HG02588 (cell line): Measurements from ENCODE around the gene HYI.

ENCODE experiments used
- ATAC-seq: cut with Tn5 transposase; IDR thresholded peaks from one replicate; pipeline ENCODE4 v1.9.1; 2021; ENCODE audit warnings: mild to moderate bottlenecking, moderate library complexity; ENCODE audit not compliant: unreplicated experiment

Gene HYI

DNA sequence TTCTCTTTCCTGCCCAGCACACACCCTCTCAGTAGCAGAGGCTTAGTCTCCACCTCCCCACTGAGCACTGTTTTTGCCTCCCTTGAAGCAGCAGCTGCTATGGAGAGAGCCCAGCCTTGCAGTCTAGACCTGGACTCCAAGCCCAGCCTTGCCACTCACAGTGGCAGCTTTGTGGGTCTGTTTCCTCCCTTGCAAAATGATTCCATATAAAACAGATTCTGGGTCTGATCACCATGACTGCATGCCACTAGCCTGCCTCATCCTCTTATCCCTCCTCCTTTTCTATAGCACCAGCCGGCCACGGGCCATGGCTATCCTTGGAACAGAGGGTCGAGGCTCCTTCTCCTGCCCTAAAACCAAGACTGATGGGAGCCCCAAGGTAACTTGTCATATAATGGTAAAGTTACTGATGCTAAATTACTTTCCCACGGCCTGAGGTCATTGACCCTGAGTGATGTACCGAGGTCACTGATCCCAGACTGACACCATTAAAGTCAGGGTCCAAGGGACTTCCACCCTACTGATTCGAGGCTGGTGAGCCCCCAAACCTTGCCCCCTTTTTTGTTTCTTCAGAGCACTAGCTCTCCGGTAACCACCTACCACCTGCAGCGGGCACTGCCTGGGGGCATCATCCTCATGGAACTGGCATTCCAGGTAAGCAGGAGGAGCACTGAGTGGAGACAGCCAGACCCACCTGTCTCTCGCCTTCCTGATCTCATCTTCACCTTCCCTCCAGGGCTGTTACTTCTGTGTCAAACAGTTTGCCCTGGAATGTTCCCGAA, 7.9 kb downstream of the HYI start:
- ATAC-seq = no peak

DNA sequence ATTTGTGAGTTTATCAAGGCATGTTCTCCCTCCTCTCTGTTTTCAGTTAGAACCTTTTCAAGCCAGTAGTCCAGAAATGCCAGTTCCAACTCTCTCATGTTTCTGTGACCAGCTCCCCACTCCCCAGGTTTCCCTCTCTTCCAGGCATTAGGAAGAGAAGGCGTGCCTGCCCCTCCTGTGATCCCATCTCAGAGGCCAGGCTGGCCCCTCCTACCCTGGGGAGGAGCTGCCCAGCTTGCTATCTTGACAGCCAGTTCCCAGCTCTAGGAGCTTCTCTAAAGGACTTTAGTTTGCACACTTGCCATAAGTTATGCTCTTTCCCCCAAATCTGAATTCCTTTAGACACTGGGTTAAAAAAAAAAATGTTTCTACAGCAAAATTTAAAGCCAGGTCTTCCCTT, 8.9 kb downstream of the HYI start:
- no peak for ATAC-seq

DNA sequence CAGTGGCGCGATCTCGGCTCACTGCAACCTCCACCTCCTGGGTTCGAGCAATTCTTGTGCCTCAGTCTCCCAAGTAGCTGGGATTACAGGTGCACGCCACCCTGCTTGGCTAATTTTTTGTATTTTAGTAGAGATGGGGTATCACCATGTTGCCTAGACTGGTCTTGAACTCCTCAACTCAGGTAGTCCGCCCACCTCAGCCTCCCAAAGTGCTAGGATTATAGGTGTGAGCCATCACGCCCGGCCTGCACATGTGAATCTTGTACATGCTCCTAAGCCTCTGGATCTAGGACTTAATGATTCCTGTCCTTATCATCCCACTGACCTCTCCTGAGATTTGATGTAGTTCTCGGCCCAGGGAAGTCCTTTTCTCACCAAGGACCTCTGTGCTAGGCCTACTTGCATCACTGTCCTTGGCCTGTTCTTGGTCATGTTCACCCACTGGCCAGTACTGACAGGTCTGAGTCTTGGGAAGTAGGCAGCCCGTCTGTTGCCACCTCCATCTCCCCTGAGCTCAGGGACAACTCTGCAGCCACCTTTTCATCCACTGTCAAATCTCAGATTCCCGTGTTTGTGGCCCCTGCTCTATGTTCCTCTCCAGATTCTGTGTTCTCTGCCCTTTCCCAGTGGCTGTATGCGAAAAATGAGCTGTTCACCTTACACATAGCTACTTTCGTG, 9.4 kb downstream of the HYI start:
- ATAC-seq = no peak

DNA sequence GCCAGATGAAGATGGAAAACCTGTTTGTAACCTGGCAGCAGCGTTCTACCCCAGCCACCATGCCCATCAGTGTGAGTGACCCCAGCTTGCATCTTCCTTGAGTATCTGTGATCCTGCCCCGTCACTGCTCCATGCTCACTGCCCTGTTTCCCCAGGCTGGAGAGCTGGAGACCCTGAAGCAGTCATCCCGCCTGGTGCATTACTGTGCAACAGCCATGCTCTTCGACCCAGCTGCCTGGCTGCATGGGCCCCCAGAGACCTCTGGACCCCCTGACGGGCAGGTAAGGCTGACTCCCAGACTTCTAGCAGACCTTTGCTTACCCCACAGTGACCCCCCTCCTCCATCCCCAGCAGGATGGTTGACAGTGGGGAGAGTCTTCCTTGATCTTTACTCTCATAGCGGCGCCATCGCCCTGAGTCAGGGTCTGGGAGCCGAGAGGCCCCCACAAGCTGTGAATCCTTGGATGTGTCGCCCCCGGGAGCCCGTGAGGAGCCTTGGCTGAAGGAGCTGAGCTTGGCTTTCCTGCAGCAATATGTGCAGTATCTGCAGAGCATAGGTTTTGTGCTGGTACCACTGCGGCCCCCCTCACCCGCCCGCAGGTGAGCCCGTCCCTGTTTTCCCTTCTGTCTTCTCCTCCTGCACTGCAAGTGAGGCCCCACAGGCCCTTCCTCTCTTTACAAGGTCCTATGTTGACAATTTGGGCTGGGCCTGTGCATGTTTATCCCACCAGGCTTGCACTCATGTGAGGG, 10.4 kb downstream of the HYI start:
- no peak for ATAC-seq

DNA sequence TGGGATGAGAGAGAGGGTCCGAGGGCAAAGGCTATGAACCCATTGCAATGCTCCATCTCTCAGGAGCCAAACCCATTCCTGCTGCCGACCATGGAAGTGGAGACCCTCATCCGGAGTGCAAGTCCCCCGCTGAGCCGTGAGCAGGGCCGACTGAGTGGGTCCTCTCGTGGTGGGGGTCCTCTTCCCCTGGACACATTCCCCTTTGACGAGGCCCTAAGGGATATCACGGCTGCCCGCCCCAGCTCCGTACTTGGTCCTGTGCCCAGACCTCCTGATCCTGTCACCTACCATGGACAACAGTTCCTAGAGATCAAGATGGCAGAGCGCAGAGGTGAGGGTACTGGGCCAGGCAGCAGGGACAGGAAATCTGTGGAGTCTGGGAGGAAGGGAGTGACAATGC, 11.0 kb downstream of the HYI start:
- ATAC-seq = no peak

DNA sequence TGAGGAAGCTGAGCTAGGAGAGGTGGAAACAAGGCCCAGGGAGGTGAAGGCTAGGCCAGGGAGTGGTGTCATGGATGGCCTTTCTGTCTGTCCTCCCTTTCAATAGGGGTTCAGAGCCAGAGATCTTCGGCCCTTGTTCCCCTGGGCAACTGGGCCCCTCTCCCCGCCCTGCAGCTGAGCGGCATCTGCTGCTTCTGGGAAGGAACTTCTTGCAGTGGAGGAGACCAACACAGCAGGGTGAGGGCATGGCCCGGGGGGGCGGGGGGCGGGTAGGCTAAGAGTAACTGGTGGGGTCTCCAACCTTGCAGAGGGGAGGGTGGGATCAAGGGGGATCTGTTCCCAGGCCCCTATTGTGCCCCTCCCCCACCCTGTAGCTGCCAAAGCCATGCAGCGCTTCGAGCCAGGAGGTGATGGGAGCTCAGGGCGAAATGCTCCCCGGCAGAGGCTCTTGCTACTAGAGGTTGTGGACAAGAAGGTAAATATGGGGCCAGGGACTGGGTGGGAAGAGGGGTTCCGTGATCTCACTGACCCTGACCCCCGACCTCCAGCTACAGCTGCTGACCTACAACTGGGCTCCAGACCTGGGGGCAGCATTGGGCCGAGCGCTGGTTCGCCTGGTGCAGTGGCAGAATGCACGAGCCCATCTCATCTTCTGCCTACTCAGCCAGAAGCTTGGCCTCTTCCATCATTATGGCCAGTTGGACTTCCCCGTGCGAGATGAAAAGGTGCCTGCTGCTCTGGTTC, 11.7 kb downstream of the HYI start:
- ATAC-seq = no peak

DNA sequence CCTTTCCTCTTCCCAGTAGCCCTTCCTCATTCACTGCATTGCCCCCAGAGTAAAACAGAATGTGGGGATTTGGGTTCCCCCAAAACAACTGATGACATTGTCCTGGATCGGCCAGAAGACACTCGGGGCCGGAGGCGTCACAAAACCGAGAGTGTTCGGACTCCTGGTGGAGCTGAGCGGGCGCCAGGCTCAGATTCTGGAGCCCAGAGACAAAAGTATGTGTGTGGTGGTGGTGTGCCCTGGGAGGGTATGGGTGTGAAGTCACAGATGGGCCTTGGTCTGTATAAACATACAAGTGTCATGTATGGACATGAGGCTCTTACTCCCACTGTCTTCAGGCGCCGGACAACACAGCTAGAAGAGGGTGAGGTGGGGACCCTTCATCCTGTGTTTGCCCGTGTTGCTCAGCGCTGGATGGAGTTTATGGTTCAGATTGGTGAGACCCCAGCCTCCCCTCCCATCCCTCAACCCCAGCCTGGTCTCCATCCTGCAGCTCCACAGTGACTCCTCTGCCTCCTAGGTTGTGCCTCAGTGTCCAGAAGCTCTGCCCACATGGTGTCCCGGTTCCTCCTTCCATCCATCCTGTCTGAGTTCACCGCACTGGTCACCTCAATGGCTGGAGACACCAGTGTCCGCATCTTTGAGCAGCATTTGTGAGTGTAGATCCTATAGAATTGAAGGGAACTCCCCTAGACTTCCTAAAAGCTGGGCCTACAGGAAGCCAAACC, 12.4 kb downstream of the HYI start:
- no peak for ATAC-seq

DNA sequence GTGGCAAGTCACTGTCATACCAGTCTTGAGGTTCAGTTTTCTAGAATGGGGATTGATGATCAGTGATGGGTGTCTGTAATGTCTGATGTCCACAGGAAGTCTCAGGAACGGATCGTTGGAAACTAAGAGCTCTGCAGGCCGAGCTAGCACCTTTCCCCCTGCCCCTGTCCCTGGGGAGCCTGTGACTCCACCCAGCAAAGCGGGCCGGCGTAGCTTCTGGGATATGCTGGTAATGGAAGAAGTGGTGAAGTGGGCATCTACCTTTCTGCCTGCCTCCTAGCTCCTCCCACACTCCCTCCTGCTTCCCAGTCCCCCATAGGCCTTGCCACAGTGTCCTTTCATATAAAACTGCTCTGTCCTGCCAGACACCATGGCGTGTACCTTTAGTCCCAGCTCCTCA, 13.4 kb downstream of the HYI start:
- ATAC-seq = no peak

DNA sequence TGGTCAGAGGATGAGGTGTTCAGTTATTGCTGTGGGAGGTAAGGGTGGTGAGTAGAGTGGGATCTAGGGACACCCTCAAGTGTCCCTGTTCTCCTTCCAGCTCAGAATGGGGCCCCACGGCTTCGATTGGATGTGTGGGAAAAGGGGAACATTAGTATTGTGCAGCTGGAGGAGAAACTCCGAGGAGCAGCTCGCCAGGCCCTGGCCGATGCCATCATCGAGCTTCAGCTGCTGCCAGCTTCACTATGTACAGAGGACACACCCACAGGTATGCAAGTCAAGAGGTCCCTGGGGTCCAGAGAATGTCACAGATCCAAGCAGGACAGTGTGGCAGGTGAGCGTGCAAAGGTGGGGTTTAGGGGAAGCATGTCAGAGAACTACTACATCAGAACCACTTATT, 13.9 kb downstream of the HYI start:
- ATAC-seq = no peak

DNA sequence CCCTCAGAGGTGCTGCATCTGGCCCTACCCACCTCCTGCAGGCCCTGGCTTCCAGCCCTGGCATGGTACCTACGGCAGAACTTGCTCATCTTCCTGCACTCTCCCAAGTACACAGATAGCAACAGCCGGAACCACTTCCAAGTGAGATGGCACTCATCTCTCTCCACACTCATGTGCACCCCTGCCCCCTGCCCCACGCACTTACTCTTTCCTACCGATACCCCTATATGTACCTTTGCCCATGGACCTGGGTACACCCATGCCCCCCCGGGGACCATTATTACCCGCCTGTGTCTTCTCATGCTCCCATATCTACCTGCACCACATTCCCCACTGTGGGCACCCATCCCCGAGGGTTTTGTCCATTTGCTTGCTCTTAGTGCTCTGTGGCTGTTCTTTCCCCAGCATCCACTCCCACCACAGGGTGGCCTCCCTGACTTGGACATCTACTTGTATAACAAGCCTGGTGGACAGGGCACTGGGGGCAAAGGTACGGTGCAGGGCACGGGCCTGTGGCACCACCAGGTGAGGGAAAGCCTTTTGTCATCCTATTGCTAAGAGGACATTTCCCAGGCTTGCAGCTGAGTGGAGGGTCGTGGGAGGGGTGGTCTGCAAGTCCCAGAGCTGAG, 14.7 kb downstream of the HYI start:
- ATAC-seq = no peak

DNA sequence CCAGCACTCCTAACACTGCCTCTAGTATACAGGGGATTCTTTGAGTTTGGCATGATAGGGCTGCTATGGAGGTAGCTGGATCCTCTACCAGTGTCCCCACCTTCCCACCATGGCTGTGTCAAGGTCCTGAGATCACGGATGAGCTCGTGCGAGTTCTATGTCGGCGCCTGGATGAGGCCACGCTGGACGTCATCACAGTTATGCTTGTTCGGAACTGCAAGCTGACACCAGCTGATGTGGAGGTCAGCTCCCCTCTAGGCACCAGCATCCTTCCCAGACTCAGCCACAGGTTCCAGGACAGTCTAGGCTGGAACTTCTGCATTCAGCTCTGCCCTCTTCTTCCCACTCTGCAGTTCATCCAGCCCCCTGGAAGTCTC, 15.2 kb downstream of the HYI start:
- no peak for ATAC-seq

DNA sequence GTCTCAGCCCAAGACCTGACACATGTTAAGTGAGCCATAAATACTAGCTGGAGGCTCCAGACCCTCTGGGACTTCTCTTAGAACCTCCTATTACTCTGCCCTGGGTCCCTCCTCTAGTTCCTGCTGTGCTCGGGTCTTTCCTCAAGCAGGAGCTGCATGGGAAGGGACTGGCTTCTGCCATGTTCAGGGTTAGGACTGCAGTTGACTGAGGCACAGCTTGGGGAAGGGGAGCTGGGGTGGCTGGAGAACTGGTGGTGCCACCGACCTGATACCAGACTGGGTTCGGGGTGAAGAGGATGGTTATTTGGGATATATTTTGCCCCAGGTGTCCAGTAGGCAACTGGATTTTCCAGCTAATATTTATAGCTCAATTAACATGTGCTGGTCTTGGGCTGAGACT, 15.7 kb downstream of the HYI start:
- ATAC-seq = no peak

DNA sequence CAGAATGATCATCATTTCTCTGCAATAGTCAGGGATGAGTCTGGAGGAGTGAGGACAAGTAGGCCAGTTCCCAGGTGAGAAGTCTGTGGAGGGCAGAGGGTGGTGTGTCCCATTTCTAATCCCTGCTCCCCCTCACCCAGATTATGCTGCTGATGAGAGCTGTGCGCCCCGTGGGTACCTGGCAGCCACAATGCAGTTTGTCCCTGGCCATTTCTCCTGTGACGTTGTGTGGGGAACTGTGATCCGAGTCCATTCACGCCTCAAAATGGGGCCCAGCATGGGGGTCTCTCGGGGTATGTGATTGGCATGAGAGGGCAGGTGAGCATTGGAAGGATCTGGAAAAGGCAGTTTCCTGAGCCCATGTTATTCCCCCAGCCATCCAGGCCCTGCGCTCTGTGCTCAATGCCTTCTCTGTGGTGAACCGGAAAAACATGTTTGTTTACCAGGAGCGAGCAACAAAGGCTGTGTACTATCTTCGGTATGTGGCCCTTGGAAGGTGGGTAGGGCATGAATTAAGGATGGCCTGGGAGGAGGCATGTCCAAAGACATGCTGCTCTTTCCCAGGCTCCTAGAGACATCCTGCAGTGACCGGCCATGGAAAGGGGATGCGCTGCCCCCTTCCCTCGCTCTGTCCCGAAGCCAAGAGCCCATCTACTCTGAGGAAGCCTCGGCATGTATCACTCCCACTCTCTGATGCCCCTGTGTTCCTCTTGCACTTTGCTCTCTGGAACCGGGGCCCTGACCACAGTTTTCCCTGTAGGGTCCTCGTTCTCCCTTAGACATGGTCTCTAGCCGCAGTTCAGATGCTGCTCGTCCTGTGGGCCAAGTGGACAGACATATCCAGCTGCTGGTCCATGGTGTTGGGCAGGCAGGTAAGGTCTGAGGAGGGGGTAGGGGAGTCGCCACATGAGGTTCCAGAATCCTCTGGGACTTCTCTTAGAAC, 16.4 kb downstream of the HYI start:
- ATAC-seq = no peak

DNA sequence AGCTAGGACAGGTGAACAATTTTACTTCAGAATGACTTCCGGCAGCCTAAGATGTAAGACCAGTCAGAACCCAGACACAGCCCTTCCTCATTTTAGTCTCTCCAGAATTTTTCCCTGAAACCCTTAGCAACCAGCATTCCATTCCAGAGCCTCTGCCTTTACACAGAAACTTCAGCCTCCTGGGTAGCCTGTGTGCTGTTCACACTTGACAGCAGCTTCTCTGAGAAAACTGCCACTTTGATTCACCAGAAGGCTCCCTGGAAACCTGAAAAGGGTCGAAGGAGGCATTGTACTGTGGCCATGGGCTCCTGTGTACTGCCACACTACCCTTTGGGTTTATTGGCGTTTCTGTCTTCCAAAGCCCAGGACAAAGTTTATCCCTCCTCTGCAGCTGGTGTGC, 17.4 kb downstream of the HYI start:
- ATAC-seq = no peak

DNA sequence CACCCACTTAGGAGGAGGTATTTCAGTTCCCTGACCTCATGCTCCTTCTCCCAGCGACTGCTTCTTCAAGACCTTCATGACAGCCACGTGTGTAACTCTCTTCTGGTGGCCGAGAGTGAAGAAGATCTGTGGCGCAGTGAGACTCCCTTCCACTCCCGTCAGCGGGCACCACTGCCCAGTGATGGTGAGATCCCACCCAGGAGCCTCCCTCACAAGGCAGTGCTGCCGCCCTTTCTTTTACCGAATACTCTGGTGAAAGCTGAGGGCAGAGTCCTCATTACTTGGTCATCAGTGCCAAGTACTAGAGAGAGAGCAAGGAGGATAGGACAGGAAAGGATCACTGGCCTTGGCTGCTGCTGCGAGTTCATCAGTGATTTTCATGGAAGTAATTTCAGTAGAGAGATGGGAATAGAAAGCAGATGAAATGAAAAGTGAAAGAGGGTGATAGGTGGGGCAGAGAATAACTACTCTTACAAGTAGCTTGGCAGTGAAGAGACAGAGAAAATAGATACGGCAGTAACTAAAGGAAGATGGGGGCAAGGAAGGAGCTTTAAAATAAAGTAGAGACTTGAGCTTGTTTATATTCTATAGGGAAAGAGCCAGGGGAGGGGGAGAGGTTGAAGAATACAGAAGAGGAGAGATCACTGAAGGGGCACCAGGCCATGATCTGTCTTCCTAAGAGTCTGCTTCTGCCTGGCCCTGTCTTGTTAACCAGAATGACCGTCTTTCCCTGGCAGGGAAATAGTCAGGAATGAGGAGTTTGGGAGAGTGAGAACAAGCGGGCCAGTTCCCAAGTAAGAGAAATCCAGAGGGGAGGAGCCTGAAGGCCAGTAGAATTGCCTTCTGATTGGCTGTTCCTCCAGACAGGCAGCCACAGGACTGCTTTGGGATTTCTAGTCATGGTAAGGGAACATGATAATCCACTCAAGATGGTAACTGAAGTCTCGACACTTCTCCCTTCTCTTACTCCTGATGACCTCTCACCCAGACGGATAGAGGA, 18.3 kb downstream of the HYI start:
- ATAC-seq = no peak

DNA sequence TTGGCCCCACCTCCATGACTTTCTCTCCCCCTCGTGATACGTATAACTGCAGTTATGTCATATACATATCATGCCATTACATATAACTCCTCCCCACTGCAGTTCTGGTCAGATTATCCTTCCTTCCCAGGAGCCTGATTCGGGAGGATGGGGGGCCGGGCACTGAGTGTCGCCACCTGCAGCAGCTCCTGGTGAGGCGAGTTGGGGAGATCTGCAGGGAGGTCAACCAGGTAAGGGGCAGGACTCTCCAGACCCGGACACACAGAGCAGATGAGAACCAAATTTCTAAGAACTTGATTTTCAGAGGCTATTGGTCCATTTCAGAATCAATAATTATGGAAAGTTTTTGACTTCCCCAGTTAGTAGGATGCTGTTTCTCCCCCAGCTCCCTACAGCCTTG, 19.5 kb downstream of the HYI start:
- no peak for ATAC-seq

DNA sequence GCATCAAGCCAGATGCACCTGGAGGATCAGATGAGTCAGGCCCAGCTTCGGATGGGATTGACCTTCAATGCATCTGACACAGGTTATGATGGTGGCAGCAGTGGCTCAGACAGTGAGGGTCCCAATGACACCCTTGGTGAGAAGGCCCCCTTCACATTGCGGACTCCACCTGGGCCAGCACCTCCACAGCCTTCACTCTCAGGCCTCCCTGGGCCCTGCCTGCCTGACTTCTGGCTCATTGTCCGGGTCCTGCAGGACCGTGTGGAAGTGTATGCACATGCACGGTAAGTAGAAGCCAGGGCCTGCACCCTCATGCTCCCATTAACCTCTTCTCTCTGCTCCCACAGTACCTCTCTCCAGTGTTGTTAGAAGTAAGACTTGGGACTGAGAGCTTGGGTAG, 20.8 kb downstream of the HYI start:
- ATAC-seq = no peak
